GM19438 (cell line): ENCODE measurements around the gene KCNH4.
"Not testable (repeated sequence)": the region's sequence is repeated elsewhere in the genome, so short reads cannot be mapped to it uniquely, and the experiment has no call there.

Experiments
- ATAC-seq: cut with Tn5 transposase; IDR thresholded peaks from one replicate; pipeline ENCODE4 v1.9.1; 2021; ENCODE audit warnings: low read depth; ENCODE audit not compliant: unreplicated experiment

The KCNH4 gene

DNA sequence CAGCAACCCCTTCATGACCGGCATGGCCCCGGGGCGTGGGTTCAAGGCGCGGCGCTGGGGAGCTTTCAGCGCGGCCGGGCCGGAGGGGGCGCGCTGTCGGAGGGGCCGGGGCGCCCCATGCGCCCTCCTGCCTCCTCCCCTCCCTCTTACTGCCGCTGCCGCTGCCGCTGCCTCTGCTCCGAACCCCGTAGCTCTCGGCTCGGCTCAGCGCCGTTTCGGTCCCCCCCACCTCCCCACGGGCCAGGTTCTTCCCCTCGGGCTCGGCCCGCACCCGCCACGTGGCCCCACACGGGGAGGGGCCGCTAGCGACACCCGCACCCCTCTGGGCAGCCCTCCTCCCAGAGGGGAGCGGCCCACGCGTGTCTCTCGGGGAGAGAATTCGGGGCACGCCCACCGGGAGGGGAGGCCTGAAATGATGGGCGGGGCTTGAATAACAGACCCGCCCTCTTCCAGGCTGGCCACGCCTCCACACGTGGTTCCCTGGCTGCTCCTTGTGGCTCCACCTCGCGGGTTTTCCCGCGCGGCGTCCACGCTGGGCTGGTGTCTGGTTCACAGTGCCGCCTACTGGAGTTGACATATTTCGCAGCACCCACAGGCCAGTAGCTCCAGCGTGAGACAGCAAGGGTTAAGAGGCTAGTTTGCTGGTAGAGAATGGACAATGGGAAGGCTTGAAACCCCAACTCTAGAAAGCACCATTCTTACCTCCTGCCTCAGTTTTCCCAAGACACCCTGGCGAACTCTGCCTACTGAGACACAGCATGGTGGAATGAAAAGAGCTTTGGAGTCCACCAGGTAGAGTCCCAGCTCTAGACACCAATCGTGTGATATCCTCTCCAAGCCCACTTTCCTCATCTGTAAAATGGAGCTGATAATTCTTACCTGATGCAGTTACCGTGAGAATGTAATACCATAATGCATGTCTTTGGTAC, at the start of gene KCNH4:
KCNH4 (minus strand) TSS at position 221 of the 929 bp plus-strand sequence; CDS start at position 24, 197 bp downstream.
- no peak for ATAC-seq

DNA sequence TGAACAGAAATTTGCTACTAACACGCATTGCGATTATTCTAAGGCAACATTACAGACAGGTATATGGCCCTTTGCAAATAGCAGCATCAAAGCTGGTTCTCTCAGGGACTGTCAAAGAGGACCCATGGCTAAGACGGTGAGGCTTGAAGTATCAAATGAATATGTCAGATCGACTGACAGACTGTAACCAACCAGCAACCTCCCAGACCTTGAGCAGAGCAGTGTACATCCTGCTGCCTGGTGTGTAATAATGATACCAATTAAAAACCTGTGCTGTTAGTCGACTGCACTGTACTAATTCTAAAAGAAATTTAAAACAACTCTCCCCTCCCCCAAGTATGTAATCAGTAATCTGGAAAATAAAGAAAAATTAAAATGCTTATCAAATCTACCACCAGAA, 49.3 kb upstream of the KCNH4 start:
- ATAC-seq, result no peak

DNA sequence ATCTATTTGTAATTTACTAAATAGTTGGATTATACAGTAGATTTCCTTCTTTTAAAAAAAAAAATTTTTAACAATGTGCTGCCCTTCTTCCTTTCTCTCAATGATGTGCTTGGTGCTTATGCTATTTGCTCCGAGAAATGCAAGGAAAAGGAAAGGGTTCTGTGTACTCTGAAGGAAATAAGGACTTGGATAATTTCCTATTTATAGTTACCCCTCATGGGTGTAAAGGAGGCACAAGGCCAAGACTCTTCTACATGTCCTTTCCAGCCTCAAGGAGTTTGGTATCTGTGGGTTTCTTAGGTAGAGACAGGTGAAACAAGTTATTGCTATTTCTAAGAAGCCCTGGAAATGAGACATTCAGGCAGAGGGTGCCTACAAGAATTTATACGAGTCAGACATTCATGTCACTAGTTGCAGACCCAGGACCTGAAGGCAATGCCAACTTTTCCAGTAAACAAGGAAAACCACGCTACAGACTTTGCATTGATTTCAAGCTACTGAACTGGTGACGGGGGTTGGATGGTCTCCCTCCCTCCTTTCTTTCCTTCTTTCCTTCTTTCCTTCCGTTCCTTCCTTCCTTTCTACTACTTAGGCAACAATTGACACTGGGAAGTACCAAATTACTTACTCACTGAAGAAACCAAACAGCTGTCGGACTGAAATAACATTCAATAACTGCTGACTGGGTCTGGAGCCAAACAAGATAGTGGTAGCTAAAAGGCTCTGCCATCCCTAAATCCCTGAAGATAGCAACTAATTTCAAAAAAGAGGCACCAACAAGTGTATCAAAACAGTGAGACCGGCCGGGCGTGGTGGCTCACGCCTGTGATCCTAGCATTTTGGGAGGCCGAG, 47.1 kb upstream of the KCNH4 start:
- no peak for ATAC-seq

GRCh38 chr17:42225646-42226045, 44.7 kb upstream of the KCNH4 start:
- no peak for ATAC-seq

GRCh38 chr17:42224651-42225050, 43.7 kb upstream of the KCNH4 start:
- ATAC-seq, result no peak

DNA sequence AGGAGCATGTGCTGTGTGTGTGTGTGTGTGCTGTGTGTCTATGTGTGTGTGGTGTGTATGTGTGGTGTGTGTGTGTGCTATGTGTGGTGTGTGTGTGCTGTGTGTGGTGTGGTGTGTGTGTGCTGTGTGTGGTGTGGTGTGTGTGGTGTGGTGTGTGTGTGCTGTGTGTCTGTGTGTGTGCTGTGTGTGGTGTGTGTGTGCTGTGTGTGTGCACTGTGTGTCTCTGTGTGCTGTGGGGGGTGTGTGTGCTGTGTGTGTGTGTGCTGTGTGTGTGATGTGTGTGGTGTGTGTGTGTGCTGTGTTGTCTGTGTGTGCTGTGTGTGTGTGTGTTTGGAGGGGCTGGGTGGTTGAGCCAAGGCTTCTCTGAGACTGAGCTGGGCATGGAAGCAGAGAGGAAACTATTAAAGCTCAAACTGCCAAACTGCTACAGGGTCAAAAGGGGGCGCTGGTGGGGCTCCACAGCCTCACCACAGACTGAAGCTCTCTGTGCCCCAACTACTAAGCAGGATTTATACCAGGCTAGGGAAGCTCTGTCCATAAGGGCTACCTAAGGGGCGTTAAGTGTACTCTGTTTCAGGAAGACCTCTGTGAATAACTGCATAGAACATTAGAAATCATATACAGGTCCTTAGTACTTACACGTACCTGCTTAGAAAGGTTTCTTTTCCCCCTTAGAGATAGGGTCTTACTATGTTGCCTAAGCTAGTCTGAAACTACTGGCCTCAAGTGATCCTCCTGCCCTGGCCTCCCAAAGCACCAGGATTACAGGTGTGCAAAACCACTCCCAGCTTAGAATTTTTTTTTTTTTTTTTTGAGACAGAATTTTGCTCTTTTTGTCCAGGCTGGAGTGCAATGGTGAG, 41.2 kb upstream of the KCNH4 start:
- ATAC-seq, result no peak

DNA sequence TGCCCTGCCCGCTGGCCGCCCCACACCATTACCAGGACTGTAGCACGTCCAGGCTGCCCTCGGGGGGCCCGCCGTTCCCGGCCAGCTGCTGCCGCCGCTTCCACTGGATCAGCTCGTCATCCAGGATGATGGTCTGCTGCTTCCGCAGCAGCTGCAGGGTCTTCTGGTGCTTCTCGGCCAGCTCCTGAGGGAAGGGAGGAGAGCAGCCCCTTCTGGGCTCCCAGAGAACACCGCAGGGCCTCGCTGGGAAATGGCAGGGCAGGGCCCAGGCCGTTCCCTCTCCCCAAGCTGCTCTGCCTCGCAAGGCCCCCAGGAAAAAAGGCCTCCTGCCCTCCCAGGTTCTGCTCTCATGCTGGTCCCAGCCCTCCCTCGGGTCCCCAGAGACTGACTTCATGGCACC, 38.3 kb upstream of the KCNH4 start:
- ATAC-seq, result not testable (repeated sequence)

DNA sequence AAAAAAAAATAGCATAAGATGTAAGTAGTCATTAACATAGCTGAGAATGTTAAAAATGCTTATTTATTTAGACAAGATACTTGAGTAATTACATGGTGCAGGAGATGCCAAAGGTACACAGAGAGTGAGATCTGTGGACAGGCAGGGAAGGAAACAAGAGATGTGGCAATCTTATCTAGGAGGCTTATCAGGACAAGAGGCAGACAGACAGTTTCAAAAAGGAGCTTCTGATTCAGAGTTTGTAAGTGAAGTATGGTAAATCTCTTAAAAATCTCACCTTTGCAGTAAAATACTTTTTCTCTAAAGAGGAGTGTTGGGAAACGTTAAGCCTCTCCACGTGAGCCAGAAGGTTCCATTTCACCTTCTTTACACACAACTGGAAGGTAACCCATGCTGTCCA, 33.2 kb upstream of the KCNH4 start:
- no peak for ATAC-seq

DNA sequence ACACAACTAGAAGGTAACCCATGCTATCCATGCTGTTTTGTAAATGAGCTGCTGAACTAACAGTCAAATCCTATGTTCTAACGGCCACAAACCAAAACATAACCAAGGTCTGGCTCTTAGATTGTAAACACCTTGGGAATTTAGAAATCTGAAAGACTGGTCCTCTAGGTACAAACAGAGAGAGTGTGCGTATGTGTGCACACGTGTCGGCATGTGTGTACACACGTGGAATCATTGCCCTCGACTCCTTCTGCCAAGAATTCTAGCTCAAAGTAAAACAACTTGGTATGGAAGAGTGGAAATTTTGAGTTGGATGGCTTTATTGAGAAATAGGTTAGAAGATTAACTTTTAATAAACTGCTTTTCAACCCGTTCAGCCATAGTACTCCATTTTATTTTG, 31.4 kb upstream of the KCNH4 start:
- no peak for ATAC-seq

GRCh38 chr17:42211921-42212341, 31.0 kb upstream of the KCNH4 start:
- not testable (repeated sequence) for ATAC-seq

DNA sequence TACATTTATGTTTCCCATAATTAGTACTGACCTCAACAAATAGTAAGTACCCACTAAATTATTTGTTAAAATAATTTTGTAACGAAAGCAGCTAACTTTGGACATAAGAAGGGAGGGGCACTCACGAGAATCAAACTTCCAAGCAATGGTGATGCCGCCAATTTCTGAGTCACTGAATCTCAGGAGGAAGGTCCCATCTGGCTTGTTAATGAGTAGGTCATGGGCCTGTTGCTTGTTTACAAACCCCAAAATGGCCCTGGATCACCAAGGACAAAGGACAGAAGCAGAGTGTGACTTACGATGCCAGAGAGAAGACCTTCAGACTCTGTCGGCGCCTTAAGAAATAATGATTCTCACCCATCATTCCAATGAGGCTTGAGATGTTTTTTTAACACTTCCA, 29.1 kb upstream of the KCNH4 start:
- no peak for ATAC-seq

DNA sequence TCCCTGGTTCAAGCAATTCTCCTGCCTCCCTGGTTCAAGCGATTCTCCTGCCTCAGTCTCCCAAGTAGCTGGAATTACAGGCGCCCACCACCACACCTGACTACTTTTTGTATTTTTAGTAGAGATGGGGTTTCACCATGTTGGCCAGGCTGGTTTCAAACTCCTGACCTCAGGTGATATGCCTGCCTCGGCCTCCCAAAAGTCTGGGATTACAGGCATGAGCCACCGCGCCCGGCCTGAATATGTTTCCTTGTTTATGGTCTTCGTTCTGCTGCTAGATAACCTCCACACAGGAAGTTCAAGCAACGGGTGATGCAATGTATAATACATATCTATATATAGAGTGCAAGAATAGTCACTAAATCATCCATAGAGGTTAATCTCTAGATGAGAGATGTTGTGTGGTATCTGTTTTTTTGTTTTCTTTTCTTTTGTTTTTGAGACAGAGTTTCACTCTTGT, 25.2 kb upstream of the KCNH4 start:
- not testable (repeated sequence) for ATAC-seq

DNA sequence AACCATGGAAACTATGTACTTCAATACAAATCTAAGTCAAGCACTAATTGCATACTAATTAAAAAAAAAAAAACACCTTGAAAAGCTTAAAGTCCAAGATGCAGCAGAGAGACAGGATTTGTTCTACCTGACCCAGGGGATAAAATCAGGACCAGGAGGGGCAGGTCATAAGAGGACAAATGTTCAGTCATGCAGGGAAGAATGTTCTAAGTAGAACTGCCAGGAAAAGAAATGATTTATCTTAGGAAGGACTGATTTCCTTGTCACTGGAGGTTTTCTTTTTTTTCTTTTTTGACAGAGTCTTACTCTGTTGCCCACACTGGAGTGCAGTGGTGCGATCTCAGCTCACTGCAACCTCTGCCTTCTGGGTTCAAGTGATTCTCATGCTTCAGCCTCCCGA, 22.4 kb upstream of the KCNH4 start:
- no peak for ATAC-seq

DNA sequence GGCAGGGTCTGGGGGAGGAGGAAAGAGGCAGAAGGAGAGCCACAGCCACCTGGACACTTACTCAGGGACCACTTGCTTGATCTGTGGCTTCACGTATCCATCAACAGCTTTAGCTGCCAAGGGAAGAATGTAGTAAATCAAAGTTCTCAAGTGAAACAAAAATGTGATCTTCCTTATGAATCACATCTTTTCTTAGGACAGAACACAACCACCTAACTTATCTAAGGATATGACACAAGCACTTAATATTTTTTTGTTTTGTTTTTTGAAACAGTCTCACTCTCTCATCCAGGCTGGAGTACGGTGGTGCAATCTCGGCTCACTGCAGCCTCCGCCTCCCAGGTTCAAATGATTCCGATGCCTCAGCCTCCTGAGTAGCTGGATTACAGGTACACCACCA, 21.8 kb upstream of the KCNH4 start:
- no peak for ATAC-seq

DNA sequence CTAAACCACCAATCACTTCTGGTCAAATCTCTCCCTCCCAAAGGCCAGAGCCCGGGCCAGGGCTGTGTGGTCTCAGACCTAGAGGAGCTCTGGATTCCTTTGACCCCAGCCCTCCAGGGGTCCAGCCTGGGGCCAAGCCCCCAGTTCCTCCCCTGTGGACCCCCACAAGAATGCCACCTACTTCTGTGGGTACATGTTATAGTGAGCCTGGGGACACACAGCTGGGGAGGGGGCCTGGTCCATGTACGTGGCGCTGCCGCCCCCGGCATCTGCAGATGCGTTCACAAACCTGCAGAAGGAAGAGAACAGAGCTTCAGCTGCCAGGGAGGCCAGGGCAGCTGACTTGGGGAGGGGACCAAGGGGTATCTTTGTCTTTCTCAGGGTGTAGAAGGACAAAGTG, 21.2 kb upstream of the KCNH4 start:
- ATAC-seq, result no peak

GRCh38 chr17:42201458-42201772, 20.5 kb upstream of the KCNH4 start:
- ATAC-seq, result no peak

DNA sequence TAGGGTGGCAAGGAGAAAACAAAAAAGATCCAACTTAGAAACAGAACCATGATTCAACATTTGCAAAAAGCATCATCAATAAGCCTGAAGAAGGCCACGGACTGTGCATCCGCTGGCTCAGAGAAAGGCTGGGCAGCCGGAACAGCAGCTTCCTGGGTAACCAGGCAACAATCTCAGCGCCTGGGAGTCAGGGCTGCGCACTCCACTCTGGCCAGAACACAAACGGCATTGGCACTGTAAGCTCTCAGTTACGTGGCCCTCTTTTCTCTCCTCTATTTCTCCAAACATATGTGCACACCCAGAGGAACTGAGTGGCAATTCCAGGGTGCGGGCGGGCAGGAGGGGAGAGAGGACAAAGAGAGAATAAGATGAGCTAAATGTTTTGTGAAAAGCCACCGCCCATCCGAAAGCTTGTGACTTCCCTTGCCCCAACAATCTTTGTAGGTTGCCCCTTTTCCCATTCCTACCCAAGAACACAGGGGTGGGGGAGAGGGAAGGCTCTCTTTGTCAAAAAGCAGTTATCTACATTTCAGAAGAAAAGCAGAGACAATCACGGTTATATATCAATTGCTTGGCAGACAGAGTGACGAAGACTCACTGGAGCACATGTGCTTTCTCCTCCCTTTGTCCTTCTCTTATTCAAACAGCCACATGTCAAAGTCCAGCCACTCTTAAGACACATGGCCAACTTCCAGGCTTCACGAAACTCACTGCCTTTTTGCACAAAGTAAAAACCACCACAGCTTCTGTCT, 19.9 kb upstream of the KCNH4 start:
- ATAC-seq, result no peak

DNA sequence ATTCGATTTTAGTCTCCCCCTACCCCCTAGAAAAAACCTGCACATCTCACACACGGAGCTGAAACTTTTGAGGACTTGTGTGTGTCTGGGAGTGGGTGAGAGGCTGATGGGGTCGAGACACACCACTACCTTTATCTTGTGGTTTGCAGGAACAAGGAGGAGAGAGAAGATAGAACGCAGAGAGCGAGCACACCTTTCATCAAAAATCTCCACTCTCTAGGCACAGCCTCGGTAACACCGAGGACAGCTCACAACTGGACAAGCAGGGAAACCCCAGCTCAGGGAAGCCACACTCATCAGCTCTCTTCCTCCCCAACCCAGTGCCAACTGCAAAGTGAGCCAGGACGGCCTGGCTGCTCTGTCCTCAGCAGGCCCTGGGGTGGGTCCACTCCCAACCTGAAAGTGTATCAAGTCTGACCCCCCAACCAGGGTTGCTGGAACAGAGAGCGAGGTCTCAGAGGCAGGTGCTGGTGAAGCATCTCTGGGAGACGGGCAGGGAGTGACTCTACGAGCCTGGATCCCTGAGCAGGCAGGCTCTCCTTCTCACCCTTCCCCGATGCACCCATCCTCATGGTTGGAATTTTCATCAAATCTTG, 18.6 kb upstream of the KCNH4 start:
- ATAC-seq, result no peak

GRCh38 chr17:42198897-42199296, 18.0 kb upstream of the KCNH4 start:
- no peak for ATAC-seq
